A673 (cell line): Measurements from ENCODE around the gene AMOTL1. TPM values are rescaled to one million over a fixed set of nuclear protein-coding genes. Genes with fewer than 3 reads are reported as not detected.

Experiments used
- BruUV-seq: library from RNA; stranded (reverse); fragments of 400-500 nt; replicated peaks from 2 replicates; lab custom pipeline; 2021; lab: Mats Ljungman, UMichigan
- CTCF ChIA-PET: fragments of 300-600 bp; sonication (Branson Sonifier 250); formaldehyde crosslinking; loops from one replicate; lab custom pipeline; 2022; ENCODE audit warnings: antibody characterized with exemption; lab: Charles Lee
- POLR2A ChIA-PET: fragments of 300-600 bp; sonication (Branson Sonifier 250); formaldehyde crosslinking; loops from one replicate; lab custom pipeline; 2022; ENCODE audit warnings: antibody characterized with exemption; ENCODE audit not compliant: low non-redundant PET; lab: Charles Lee
- DNase-seq: peaks from one replicate; pipeline ENCODE4 v3.0.0-alpha.2; 2015; ENCODE audit warnings: low spot score
- H3K27ac ChIP-seq: fragments of 200-600 bp; sonication (generic); 2 replicates; pipeline ENCODE4 v1.5.1; 2016; ENCODE audit warnings: mixed run types, low read depth, mild to moderate bottlenecking, mixed read lengths, antibody characterized with exemption, low read length; ENCODE audit not compliant: poor library complexity, severe bottlenecking
- H3K27me3 ChIP-seq: fragments of 200-600 bp; sonication (generic); replicated peaks from 2 replicates; pipeline ENCODE4 v1.6.1; 2017; ENCODE audit warnings: mixed run types, low read depth, mild to moderate bottlenecking, mixed read lengths, antibody characterized with exemption, low read length; ENCODE audit not compliant: insufficient read depth, poor library complexity
- H3K36me3 ChIP-seq: fragments of 200-600 bp; sonication (generic); 2 replicates; pipeline ENCODE4 v1.6.1; 2016; ENCODE audit warnings: mixed run types, mild to moderate bottlenecking, mixed read lengths, antibody characterized with exemption, low read length; ENCODE audit not compliant: insufficient read depth, poor library complexity, severe bottlenecking
- H3K4me1 ChIP-seq: fragments of 200-600 bp; sonication (generic); 2 replicates; pipeline ENCODE4 v1.6.1; 2017; ENCODE audit warnings: mixed run types, mild to moderate bottlenecking, mixed read lengths, antibody characterized with exemption, low read length; ENCODE audit not compliant: insufficient read depth, poor library complexity, severe bottlenecking
- H3K4me3 ChIP-seq: fragments of 200-600 bp; sonication (generic); 2 replicates; pipeline ENCODE4 v1.5.1; 2016; ENCODE audit warnings: low read depth, mixed run types, mild to moderate bottlenecking, mixed read lengths, low read length; ENCODE audit not compliant: poor library complexity, severe bottlenecking
- H3K9me3 ChIP-seq: fragments of 200-600 bp; sonication (generic); 2 replicates; pipeline ENCODE4 v1.6.1; 2016; ENCODE audit warnings: mixed run types, low read depth, mild to moderate bottlenecking, mixed read lengths, antibody characterized with exemption, low read length; ENCODE audit not compliant: poor library complexity, severe bottlenecking
- CTCF ChIP-seq: fragments of 300-800, 200-600 bp; sonication (generic); conservative IDR thresholded peaks from 2 replicates; pipeline ENCODE4 v1.5.1; 2017; ENCODE audit warnings: low read depth, mild to moderate bottlenecking, antibody characterized with exemption, low read length, moderate library complexity, mixed read lengths
- EZH2 ChIP-seq: fragments of 200-600 bp; sonication (generic); IDR thresholded peaks from 2 replicates; pipeline ENCODE4 v1.6.1; 2017; ENCODE audit warnings: borderline replicate concordance, low read depth, mild to moderate bottlenecking, mixed read lengths, antibody characterized with exemption, low read length; ENCODE audit not compliant: poor library complexity, severe bottlenecking
- intact Hi-C: fragments of 100-400 bp; cut with micrococcal nuclease; formaldehyde crosslinking; loops from one replicate; pipeline ENCODE4 v1.10.0; 2022; ENCODE audit not compliant: unreplicated experiment
- total RNA-seq: library from RNA; stranded (reverse); gene quantifications from 2 replicates; pipeline ENCODE4 v1.2.3, GENCODE V29; 2021

Gene AMOTL1
- total RNA-seq, 1 experiment from 2014 or later, result 68.5 TPM

DNA sequence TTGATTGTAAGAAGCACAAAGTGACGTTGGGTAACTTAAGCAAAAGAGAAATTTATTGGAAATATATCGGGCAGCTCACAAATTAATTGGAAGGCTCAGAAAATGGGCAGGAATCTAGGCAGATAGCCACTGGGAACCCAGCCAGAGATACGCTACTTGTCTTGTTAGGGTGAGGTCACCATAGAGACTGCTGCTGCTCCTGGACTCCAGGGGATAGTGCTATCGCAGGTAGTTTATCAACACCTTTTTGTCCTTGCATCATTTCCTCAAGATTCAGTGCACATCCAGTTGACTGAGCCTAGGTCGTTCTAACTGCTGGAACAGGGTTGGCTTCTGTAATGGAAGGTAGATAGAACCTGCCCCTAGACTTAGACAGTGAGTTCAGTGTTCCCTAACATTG is 19.6 kb downstream of the AMOTL1 start:
- ChIA-PET CTCF (no interaction called here), POLR2A (no interaction called here)
- Histone ChIP-seq H3K27me3 (no peaks in the 10 kb centered on the region), H3K4me1 (peaks cover 63% of the 10 kb centered on the region), H3K4me3 (no peak overlapping the region), H3K9me3 (no peaks in the 10 kb centered on the region), H3K36me3 (no peaks in the 10 kb centered on the region), H3K27ac (no peak overlapping the region)
- no TSS peak for BruUV-seq
- intact Hi-C loops, result no loop called here
- no peak for TF ChIP-seq CTCF
- no peak for TF ChIP-seq EZH2
- DNase-seq, result no peak

DNA sequence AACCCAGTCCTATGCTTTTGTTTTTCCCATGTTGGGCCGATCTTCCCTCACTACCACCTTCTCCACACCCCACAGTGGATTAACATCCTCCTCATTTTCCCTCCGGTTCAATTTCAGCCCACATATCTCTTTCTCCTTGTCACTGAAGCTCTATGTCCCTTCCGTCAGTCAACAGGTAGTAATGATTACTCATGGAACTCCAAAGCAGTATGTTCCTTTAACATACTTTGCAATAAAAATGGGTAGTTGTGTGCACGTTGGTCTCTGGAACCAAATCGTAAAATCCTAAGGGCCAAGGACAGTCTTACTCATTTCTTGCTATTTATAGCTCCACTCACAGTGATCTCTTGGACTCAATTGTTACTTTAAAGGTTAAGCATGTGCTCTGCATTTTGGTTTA is 20.2 kb downstream of the AMOTL1 start:
- ChIA-PET CTCF (no interaction called here), POLR2A (no interaction called here)
- Histone ChIP-seq H3K27me3 (no peaks in the 10 kb centered on the region), H3K27ac (no peak overlapping the region), H3K36me3 (no peaks in the 10 kb centered on the region), H3K4me1 (peaks cover 58% of the 10 kb centered on the region), H3K9me3 (no peaks in the 10 kb centered on the region), H3K4me3 (no peak overlapping the region)
- no peak for DNase-seq
- TF ChIP-seq EZH2 (no peak), CTCF (no peak)
- BruUV-seq, result no TSS peak
- intact Hi-C loops, result no loop called here

DNA sequence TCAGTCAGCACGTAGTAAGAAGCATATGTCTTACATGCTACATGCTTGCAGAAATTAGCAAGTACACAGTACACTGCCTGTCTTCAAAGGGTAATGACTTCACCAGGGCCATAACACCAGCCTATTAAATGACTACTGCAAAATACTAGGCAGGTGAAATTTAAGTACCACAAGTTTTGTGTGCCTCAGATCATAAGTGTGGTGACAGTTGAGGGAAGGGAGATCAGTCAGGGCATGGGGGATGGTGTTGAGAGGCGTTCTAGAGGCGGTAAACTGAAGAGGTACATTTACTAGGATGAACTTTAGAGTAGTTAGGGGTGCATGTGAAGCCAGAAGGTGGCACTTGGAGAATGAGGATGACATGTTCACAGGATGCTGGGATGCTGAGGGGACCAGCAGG is 22.0 kb downstream of the AMOTL1 start:
- intact Hi-C loops, result loop anchor here (5.0 kb wide), 1 partner anchor 87 kb away; no protein-coding TSS in a partner anchor
- TF ChIP-seq EZH2, result no peak
- TF ChIP-seq CTCF, result no peak
- Histone ChIP-seq H3K9me3 (no peaks in the 10 kb centered on the region), H3K27ac (no peak overlapping the region), H3K27me3 (no peaks in the 10 kb centered on the region), H3K4me3 (no peak overlapping the region), H3K4me1 (peaks cover 58% of the 10 kb centered on the region), H3K36me3 (no peaks in the 10 kb centered on the region)
- BruUV-seq, result no TSS peak
- CTCF ChIA-PET, result no interaction called here
- POLR2A ChIA-PET, result no interaction called here
- DNase-seq, result no peak
